GM21576 (cell line): ENCODE data around the gene DDTL.
A peak's percentile ranks its signal among the peaks of the same experiment; 100 is the strongest.
"Not testable (repeated sequence)": the region's sequence is repeated elsewhere in the genome, so short reads cannot be mapped to it uniquely, and the experiment has no call there.

ENCODE experiments used
- ATAC-seq: cut with Tn5 transposase; IDR thresholded peaks from one replicate; pipeline ENCODE4 v1.9.1; 2021; ENCODE audit warnings: mild to moderate bottlenecking, moderate library complexity; ENCODE audit not compliant: unreplicated experiment

Gene DDTL

GRCh38 chr22:23966568-23966967, at the start of gene DDTL:
TSS of gene DDTL (plus strand) at chr22:23966888. CDS start at chr22:23966915, 27 bp downstream.
- ATAC-seq, result peak; percentile 92

- ATAC-seq, result not testable (repeated sequence)
These were observed 46.4 kb upstream of the DDTL start for GRCh38 chr22:23920267-23920611.

DNA sequence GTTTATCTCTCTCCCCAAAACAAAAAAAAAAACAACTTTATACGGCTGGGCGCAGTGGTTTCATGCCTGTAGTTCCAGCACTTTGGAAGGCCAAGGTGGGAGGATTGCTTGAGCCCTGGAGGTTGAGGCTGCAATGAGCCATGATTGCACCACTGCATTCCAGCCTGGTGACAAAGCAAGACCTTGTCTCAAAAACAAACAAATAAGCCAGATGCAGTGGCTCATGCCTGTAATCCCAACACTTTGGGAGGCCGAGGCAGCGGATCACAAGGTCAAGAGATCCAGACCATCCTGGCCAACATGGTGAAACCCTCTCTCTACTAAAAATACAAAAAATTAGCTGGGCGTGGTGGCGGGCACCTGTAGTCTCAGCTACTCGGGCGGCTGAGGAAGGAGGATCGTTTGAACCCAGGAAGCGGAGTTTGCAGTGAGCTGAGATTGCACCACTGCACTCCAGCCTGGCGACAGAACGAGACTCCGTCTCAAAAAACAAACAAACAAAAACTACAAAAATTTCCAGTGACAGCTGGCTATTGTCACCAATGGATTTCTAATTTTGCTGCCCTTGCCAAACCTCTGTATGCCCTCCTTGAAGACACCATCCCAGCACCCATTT, 45.0 kb upstream of the DDTL start:
- not testable (repeated sequence) for ATAC-seq

- ATAC-seq, result no peak
These were observed 43.8 kb upstream of the DDTL start for GRCh38 chr22:23922921-23923320.

DNA sequence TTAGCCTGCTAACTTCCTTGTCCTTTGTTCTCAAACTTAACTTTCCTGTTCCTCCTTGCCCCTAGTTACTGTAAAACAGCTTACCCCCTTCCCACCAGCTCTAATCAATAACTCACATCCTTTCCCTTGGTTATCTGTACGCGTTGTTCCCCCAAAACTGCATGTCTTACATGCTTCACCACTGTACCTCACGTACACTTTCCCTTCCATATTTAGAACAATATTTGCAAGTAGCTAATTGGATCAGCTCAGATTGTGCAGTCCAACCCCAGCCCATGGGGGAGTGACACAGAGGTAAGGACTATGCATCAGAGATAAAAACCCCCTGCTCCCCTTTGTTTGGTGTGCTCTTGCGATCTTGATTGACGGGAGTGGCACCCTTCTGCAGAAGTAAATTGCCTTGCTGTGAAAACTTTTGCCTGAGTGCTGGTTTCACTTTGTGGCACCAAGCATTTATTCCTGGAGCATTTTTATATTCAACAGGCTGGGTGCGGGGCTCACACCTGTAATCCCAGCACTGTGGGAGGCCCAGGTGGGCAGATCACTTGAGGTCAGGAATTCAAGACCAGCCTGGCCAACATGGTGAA, 41.6 kb upstream of the DDTL start:
- ATAC-seq, result no peak

GRCh38 chr22:23926561-23926960, 40.1 kb upstream of the DDTL start:
- no peak for ATAC-seq

GRCh38 chr22:23938328-23939016, 28.2 kb upstream of the DDTL start:
- ATAC-seq, result no peak

DNA sequence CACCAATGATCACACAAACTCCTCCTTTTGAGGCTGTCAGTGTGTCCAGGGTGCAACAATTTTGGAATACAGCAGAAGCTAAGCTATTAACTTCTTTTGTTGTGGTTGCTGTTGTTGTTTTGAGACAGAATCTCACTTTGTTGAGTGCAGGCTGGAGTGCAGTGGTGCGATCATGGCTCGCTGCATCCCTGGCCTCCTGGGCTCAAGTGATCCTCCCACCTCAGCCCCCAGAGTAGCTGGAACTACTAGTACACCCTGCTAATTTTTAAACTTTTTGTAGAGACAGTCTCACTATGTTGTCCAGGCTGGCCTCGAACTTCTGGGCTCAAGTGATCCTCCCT, 27.7 kb upstream of the DDTL start:
- ATAC-seq, result no peak

- ATAC-seq, result not testable (repeated sequence)
These were observed 26.5 kb upstream of the DDTL start for GRCh38 chr22:23940166-23940565.

DNA sequence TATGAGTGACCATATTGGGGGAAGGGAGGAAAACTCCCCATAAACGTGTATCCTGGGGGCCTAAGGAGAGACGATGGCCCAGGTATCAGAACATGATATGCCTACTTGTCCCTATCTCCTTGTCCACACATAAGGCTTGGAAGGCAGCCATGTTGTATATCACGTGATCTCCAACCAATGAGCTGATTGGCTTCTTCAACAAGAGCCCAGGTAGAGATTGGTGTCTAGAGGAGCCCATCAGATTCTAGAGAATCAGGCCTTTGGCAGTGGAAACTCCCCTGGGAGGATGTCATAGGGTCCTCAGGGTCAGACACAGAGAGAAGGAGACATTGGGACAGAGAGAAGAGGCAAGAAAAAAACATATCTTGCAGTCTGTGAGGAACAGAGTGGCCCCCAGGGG, 19.3 kb upstream of the DDTL start:
- ATAC-seq, result not testable (repeated sequence)

DNA sequence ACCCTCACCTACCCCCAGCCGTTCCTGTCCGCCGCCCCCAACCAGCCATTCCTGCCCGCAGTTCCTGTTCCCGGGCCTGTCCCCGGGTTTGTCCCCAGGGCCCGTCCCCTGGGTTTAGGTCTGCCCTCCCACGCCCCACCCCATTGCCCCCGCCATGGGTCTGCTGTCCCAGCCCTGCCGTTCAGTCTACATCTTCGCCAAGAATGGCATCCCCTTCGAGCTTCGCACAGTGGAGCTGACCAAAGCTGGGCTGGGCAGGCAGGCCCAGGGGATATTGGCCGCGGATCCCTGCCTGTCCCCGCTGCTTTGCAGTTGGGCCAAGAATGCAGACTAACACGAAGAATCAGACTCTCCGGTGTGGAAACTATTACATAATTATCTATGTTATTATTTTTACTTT, 16.9 kb upstream of the DDTL start:
- not testable (repeated sequence) for ATAC-seq

DNA sequence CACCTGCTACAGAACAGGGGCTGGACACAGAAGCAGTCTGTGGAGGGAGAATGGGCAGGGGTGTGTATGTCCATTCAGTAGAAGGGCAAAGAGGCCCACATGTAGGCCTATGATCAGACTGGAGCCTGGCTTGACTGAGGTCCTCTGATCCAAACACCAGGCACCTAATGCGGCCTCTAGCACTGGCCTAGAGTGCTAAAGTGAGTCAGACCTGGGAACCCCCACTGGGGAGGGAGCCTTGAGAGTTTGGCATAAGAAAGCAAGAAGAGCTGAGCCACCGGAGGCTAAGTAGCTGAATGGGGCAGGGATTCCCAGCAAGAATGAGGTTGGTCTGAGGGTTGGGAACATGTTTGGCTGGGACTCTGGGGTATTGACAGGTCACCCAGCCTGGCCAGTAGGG, 15.3 kb upstream of the DDTL start:
- not testable (repeated sequence) for ATAC-seq

GRCh38 chr22:23952794-23953405, 13.8 kb upstream of the DDTL start:
- ATAC-seq, result not testable (repeated sequence)

- ATAC-seq, result not testable (repeated sequence)
These were observed 13.2 kb upstream of the DDTL start for GRCh38 chr22:23953485-23953884.

DNA sequence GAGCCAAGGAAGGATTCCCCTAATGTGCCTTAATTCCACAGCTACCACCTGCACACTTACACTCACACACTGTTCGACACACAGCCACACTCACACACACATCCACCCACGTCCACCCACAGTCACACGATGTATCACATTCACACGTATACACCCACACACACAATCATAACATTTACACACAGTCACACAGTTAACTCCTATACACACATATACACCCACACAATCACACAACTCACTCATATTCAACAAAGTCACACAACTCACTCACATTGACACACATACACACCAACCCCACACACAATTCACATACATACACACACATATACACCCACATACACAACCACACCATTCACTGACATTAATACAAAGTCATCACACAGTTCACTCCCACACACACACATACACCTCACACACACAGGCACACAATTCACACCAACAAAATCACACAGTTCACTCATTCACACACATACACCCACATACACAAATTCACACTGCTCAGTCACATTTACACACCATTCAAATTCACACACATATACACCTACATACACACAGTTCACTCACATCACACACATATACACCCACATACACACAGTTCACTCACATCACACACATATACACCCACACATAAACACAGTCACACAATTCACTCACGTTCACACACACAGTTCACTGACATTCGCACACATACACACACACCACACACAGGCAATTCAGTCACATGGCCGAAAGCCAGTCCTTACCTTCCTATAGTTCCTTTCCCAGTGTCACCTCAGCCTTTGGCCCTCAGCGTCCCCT, 12.3 kb upstream of the DDTL start:
- ATAC-seq, result not testable (repeated sequence)

GRCh38 chr22:23954991-23955305, 11.7 kb upstream of the DDTL start:
- ATAC-seq, result not testable (repeated sequence)

DNA sequence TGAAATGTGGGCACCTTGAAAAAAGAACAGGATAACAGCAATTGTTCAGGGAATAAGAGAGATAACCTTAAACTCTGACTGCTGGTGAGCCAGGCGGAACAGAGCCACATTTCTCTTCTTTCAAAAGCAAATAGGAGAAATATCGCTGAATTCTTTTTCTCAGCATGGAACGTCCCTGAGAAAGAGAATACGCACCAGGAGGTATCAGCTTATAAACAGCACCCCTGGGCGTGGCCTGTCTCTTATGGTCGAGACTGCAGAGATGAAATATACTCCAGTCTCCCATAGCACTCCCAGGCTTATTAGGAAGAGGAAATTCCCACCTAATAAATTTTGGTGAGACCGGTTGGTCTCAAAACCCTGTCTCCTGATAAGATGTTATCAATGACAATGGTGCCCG, 10.8 kb upstream of the DDTL start:
- ATAC-seq, result not testable (repeated sequence)

GRCh38 chr22:23956301-23956900, 10.3 kb upstream of the DDTL start:
- ATAC-seq, result not testable (repeated sequence)

- ATAC-seq, result not testable (repeated sequence)
These were observed 5.5 kb upstream of the DDTL start, which contains the start of gene GSTT2B for GRCh38 chr22:23961084-23961771. TSS of gene GSTT2B (minus strand) at chr22:23961195. CDS start at chr22:23961131, 64 bp downstream.

DNA sequence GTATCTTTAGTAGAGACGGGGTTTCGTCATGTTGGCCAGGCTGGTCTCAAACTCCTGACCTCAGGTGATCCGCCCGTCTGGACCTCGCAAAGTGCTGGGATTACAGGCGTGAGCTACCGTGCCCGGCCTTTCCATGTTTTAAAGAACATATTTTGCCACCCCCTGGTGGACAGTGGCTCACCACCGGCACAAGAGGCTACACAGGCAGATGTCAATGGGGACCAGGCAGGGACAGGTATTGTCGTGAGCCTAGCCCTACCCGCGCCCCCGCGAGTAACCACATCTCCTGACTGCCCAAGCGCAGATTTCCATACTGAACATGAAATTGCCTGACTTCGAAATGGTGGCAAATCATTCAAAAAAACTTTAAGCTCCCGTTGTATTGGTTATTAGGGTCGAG, 594 bp upstream of the DDTL start:
- ATAC-seq, result peak; percentile 35
